H9 (cell line): ENCODE data around the gene HDAC7. TPM values are rescaled to one million over a fixed set of nuclear protein-coding genes. Genes with fewer than 3 reads are reported as not detected.

Experiments
- DNase-seq: peaks from one replicate; pipeline ENCODE4 v3.0.0-alpha.2; 2017
- H2AFZ ChIP-seq: one replicate; pipeline ENCODE4 v1.6.1; 2013; ENCODE audit warnings: mild to moderate bottlenecking, low read length, control low read depth, moderate library complexity
- H2AK5ac ChIP-seq: 2 replicates; pipeline ENCODE4 v1.6.1; 2013; ENCODE audit warnings: low read length, control low read depth, mixed read lengths; ENCODE audit not compliant: insufficient read length
- H2BK120ac ChIP-seq: one replicate; pipeline ENCODE4 v1.6.1; 2013; ENCODE audit warnings: low read depth, mild to moderate bottlenecking, low read length, control low read depth, inconsistent platforms; ENCODE audit not compliant: poor library complexity, severe bottlenecking
- H2BK12ac ChIP-seq: 2 replicates; pipeline ENCODE4 v1.6.1; 2013; ENCODE audit warnings: low read length, control low read depth, mixed read lengths, low read depth; ENCODE audit not compliant: insufficient read length
- H2BK15ac ChIP-seq: 2 replicates; pipeline ENCODE4 v1.6.1; 2013; ENCODE audit warnings: low read depth, low read length, control low read depth
- H2BK20ac ChIP-seq: one replicate; pipeline ENCODE4 v1.6.1; 2013; ENCODE audit warnings: low read depth, mild to moderate bottlenecking, low read length, control low read depth, inconsistent platforms; ENCODE audit not compliant: poor library complexity, severe bottlenecking
- H2BK5ac ChIP-seq: 2 replicates; pipeline ENCODE4 v1.6.1; 2013; ENCODE audit warnings: low read length, control low read depth, mixed read lengths; ENCODE audit not compliant: insufficient read length
- H3K14ac ChIP-seq: 2 replicates; pipeline ENCODE4 v1.6.1; 2013; ENCODE audit warnings: low read length, control low read depth; ENCODE audit not compliant: insufficient read depth
- H3K18ac ChIP-seq: 2 replicates; pipeline ENCODE4 v1.6.1; 2013; ENCODE audit warnings: low read depth, mild to moderate bottlenecking, mixed read lengths, low read length, control low read depth; ENCODE audit not compliant: insufficient read length
- H3K23ac ChIP-seq: 2 replicates; pipeline ENCODE4 v1.6.1; 2013; ENCODE audit warnings: low read length, control low read depth, mixed read lengths, low read depth; ENCODE audit not compliant: insufficient read length
- H3K23me2 ChIP-seq: 2 replicates; pipeline ENCODE4 v1.6.1; 2013; ENCODE audit warnings: low read depth, mild to moderate bottlenecking, mixed read lengths, low read length, control low read depth; ENCODE audit not compliant: insufficient read length, poor library complexity, severe bottlenecking
- H3K27ac ChIP-seq: 2 replicates; pipeline ENCODE4 v1.5.1; 2013; ENCODE audit warnings: low read length, control low read depth, mixed read lengths, low read depth; ENCODE audit not compliant: insufficient read length
- H3K27me3 ChIP-seq: 2 replicates; pipeline ENCODE4 v1.6.1; 2013; ENCODE audit warnings: low read length, control low read depth, inconsistent platforms; ENCODE audit not compliant: insufficient read depth
- H3K4ac ChIP-seq: 2 replicates; pipeline ENCODE4 v1.6.1; 2013; ENCODE audit warnings: low read depth, mild to moderate bottlenecking, control low read depth, inconsistent platforms, low read length, moderate library complexity
- H3K4me1 ChIP-seq: 2 replicates; pipeline ENCODE4 v1.6.1; 2013; ENCODE audit warnings: low read length, control low read depth, inconsistent platforms; ENCODE audit not compliant: insufficient read depth
- H3K4me2 ChIP-seq: 2 replicates; pipeline ENCODE4 v1.6.1; 2013; ENCODE audit warnings: low read length, control low read depth, mixed read lengths; ENCODE audit not compliant: insufficient read length, insufficient read depth
- H3K56ac ChIP-seq: 2 replicates; pipeline ENCODE4 v1.6.1; 2013; ENCODE audit warnings: low read depth, mild to moderate bottlenecking, mixed read lengths, low read length, control low read depth; ENCODE audit not compliant: insufficient read length
- H3K79me1 ChIP-seq: 2 replicates; pipeline ENCODE4 v1.6.1; 2013; ENCODE audit warnings: low read depth, mild to moderate bottlenecking, moderate library complexity, low read length, control low read depth, inconsistent platforms; ENCODE audit not compliant: insufficient read depth, poor library complexity, severe bottlenecking
- H3K79me2 ChIP-seq: 2 replicates; pipeline ENCODE4 v1.6.1; 2013; ENCODE audit warnings: low read length, control low read depth, inconsistent platforms; ENCODE audit not compliant: insufficient read depth
- H3K9ac ChIP-seq: 2 replicates; pipeline ENCODE4 v1.6.1; 2013; ENCODE audit warnings: low read length, control low read depth, mixed read lengths; ENCODE audit not compliant: insufficient read length; ENCODE audit errors: extremely low read depth
- H3K9me3 ChIP-seq: one replicate; pipeline ENCODE4 v1.6.1; 2013; ENCODE audit warnings: low read depth, low read length, inconsistent platforms; ENCODE audit not compliant: control insufficient read depth
- H3T11ph ChIP-seq: one replicate; pipeline ENCODE4 v1.6.1; 2013; ENCODE audit warnings: mild to moderate bottlenecking, low read length, control low read depth, inconsistent platforms
- H4K20me1 ChIP-seq: one replicate; pipeline ENCODE4 v1.6.1; 2013; ENCODE audit not compliant: control insufficient read depth, insufficient read length, insufficient read depth
- H4K5ac ChIP-seq: 2 replicates; pipeline ENCODE4 v1.6.1; 2013; ENCODE audit warnings: low read depth, mild to moderate bottlenecking, mixed read lengths, low read length, control low read depth; ENCODE audit not compliant: insufficient read length
- H4K8ac ChIP-seq: replicated peaks from 2 replicates; pipeline ENCODE4 v1.6.1; 2013; ENCODE audit warnings: low read length, control low read depth, mixed read lengths, low read depth; ENCODE audit not compliant: insufficient read length
- H4K91ac ChIP-seq: 2 replicates; pipeline ENCODE4 v1.6.1; 2013; ENCODE audit warnings: low read depth, mild to moderate bottlenecking, moderate library complexity, mixed read lengths, low read length, control low read depth; ENCODE audit not compliant: insufficient read length
- H3K27ac Mint-ChIP-seq, 3 experiments: 2 replicates in 2 of 3; 3 replicates in 1 of 3; pipeline ENCODE4 v1.8.0; 2020 to 2021; ENCODE audit warnings: mixed read lengths in 3 of 3, mild to moderate bottlenecking in 1 of 3, moderate library complexity in 1 of 3
- H3K27me3 Mint-ChIP-seq: 2 replicates; pipeline ENCODE4 v1.8.0; 2021; ENCODE audit warnings: low read depth, mild to moderate bottlenecking, moderate library complexity, mixed read lengths
- H3K36me3 Mint-ChIP-seq, 3 experiments: 2 replicates in 2 of 3; 3 replicates in 1 of 3; pipeline ENCODE4 v1.8.0; 2020 to 2021; ENCODE audit warnings: low read depth in 3 of 3, mixed read lengths in 3 of 3; ENCODE audit not compliant: insufficient read depth in 1 of 3
- H3K4me1 Mint-ChIP-seq, 2 experiments: 2 replicates each; pipeline ENCODE4 v1.8.0; 2020; ENCODE audit warnings: mixed read lengths in 2 of 2
- H3K4me3 Mint-ChIP-seq, 2 experiments: 2 replicates in 1 of 2; 3 replicates in 1 of 2; pipeline ENCODE4 v1.8.0; 2020 to 2021; ENCODE audit warnings: mild to moderate bottlenecking in 2 of 2, mixed read lengths in 2 of 2, moderate library complexity in 1 of 2
- H3K9me3 Mint-ChIP-seq, 2 experiments: 2 replicates in 1 of 2; 3 replicates in 1 of 2; pipeline ENCODE4 v1.8.0; 2020; ENCODE audit warnings: mild to moderate bottlenecking in 2 of 2, mixed read lengths in 2 of 2, moderate library complexity in 1 of 2
- WGBS: extraction: QIAGEN DNeasy Blood & Tissue Kit; methylation state at CpG from one replicate; pipeline ENCODE4 v1.1.7; 2013; ENCODE audit warnings: missing lambda C conversion rate, low lambda C conversion rate, mixed read lengths; ENCODE audit not compliant: insufficient read length; ENCODE audit errors: extremely low coverage; 5-methylcytosine and 5-hydroxymethylcytosine counted together
- total RNA-seq: library from RNA; stranded (reverse); gene quantifications from 2 replicates; pipeline ENCODE4 v1.2.1, GENCODE V29; 2021
- TF ChIP-seq, protein P1 (sequence below): fragments of 200-600 bp; sonication (generic); conservative IDR thresholded peaks from 3 replicates; pipeline ENCODE4 v1.8.0; 2021; ENCODE audit warnings: antibody characterized with exemption, mild to moderate bottlenecking

HDAC7 gene
- total RNA-seq, 1 experiment from 2014 or later: 72.1 TPM

DNA sequence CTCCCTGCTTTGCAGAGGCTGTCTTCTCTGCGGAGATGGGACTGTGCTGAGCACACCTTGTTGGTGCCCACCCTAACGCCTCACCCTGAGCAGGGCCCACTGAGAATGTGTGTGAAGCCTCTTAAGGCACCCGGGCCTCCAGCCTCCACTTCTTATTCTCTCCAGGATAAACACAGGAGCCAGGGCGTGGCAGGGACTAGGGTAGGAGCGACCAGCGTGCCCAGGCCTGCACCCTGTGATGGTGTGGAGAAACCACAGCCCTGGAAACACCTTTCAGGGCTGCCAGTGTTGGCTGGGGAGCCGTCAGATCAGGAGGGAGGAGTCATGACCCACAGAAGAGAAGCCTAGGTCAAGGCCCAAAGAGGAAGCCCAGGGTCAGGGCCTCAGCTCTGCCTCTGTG, 43.8 kb upstream of the HDAC7 start:
- Histone ChIP-seq H3K4ac (no peak overlapping the region), H2BK15ac (no peak overlapping the region), H2AK5ac (no peak overlapping the region), H3K18ac (no peak overlapping the region), H3K56ac (no peak overlapping the region), H3K9me3 (no peaks in the 10 kb centered on the region), H3K4me2 (no peak overlapping the region), H3K27me3 (no peaks in the 10 kb centered on the region), H2BK120ac (no peak overlapping the region), H2BK5ac (no peak overlapping the region), H3K14ac (no peak overlapping the region), H2BK20ac (no peak overlapping the region), H4K5ac (no peak overlapping the region), H3K79me2 (no peaks in the 10 kb centered on the region), H3K23me2 (no peaks in the 10 kb centered on the region), H3K4me1 (no peaks in the 10 kb centered on the region), H3K23ac (no peak overlapping the region), H2BK12ac (no peak overlapping the region), H4K20me1 (no peaks in the 10 kb centered on the region), H3K9ac (no peak overlapping the region), H3K79me1 (no peaks in the 10 kb centered on the region), H2AFZ (no peak overlapping the region), H4K91ac (no peak overlapping the region), H3K27ac (no peak overlapping the region), H4K8ac (no peak overlapping the region), H3T11ph (no peak overlapping the region)
- TF ChIP-seq, protein P1, sequence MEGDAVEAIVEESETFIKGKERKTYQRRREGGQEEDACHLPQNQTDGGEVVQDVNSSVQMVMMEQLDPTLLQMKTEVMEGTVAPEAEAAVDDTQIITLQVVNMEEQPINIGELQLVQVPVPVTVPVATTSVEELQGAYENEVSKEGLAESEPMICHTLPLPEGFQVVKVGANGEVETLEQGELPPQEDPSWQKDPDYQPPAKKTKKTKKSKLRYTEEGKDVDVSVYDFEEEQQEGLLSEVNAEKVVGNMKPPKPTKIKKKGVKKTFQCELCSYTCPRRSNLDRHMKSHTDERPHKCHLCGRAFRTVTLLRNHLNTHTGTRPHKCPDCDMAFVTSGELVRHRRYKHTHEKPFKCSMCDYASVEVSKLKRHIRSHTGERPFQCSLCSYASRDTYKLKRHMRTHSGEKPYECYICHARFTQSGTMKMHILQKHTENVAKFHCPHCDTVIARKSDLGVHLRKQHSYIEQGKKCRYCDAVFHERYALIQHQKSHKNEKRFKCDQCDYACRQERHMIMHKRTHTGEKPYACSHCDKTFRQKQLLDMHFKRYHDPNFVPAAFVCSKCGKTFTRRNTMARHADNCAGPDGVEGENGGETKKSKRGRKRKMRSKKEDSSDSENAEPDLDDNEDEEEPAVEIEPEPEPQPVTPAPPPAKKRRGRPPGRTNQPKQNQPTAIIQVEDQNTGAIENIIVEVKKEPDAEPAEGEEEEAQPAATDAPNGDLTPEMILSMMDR: no peak
- WGBS: no CpG with 5 or more reads among the region's 7 CpGs
- Mint-ChIP-seq H3K4me3 (no peak overlapping the region), H3K4me1 (no peaks in the 10 kb centered on the region), H3K27ac (no peak overlapping the region), H3K36me3 (no peaks in the 10 kb centered on the region), H3K9me3 (no peaks in the 10 kb centered on the region; a peak in 1 of 5 replicates), H3K27me3 (peaks cover 5% of the 10 kb centered on the region)
- no peak for DNase-seq
